HepG2 (cell line): ENCODE measurements around the gene CNP. TPM values are rescaled to one million over a fixed set of nuclear protein-coding genes. Genes with fewer than 3 reads are reported as not detected.
A peak's percentile ranks its signal among the peaks of the same experiment; 100 is the strongest.

Experiments
- ATF2 ChIP-seq: sonication (generic); formaldehyde crosslinking; IDR thresholded peaks from 2 replicates; pipeline ENCODE4 v1.4.0; 2020; ENCODE audit warnings: missing genetic modification reagents
- EEA1 ChIP-seq: sonication (generic); formaldehyde crosslinking; IDR thresholded peaks from 2 replicates; pipeline ENCODE4 v1.5.1; 2020; ENCODE audit warnings: mild to moderate bottlenecking, missing genetic modification reagents, borderline replicate concordance
- FOXK1 ChIP-seq: sonication (generic); formaldehyde crosslinking; IDR thresholded peaks from 2 replicates; pipeline ENCODE4 v1.4.0; 2020; ENCODE audit warnings: low read depth, missing genetic modification reagents, borderline replicate concordance
- KLF6 ChIP-seq: IDR thresholded peaks from 2 replicates; pipeline ENCODE4 v1.8.0; 2016; ENCODE audit warnings: missing biosample characterization, missing genetic modification reagents
- PBX2 ChIP-seq: IDR thresholded peaks from 2 replicates; pipeline ENCODE4 v1.6.1; 2016; ENCODE audit warnings: control low read depth
- SNAPC5 ChIP-seq: sonication (generic); formaldehyde crosslinking; IDR thresholded peaks from 2 replicates; pipeline ENCODE4 v1.8.1; 2023; ENCODE audit warnings: mild to moderate bottlenecking, missing genetic modification reagents, borderline replicate concordance
- SNRNP70 ChIP-seq: fragments of 200-400 bp; formaldehyde crosslinking; IDR thresholded peaks from 2 replicates; pipeline ENCODE4 v1.6.1; 2017; ENCODE audit warnings: mild to moderate bottlenecking, low read depth, low read length, moderate library complexity
- SOX6 ChIP-seq, 2 experiments: fragments of 450-650 bp in 1 of 2; sonication (generic) in 1 of 2; formaldehyde crosslinking in 1 of 2; IDR thresholded peaks; 2 replicates each; pipeline versions ENCODE4 v1.4.0 to v1.6.1; 2017 to 2020; ENCODE audit warnings: antibody characterized with exemption in 1 of 2, mild to moderate bottlenecking in 1 of 2, missing genetic modification reagents in 1 of 2
- ZBTB40 ChIP-seq, 2 experiments: fragments of 450-650 bp in 1 of 2; sonication (generic) in 1 of 2; formaldehyde crosslinking in 1 of 2; IDR thresholded peaks; 2 replicates each; pipeline versions ENCODE4 v1.6.1 to v1.8.0; 2016 to 2022; ENCODE audit warnings: antibody characterized with exemption in 1 of 2, mild to moderate bottlenecking in 1 of 2, missing genetic modification reagents in 1 of 2
- ZNF224 ChIP-seq: sonication (generic); formaldehyde crosslinking; IDR thresholded peaks from 2 replicates; pipeline ENCODE4 v1.5.0; 2020; ENCODE audit warnings: mild to moderate bottlenecking, missing genetic modification reagents
- ZNF362 ChIP-seq: sonication (generic); formaldehyde crosslinking; IDR thresholded peaks from 2 replicates; pipeline ENCODE4 v1.4.0; 2020; ENCODE audit warnings: missing genetic modification reagents, mild to moderate bottlenecking, borderline replicate concordance
- ZNF672 ChIP-seq: sonication (generic); formaldehyde crosslinking; IDR thresholded peaks from 2 replicates; pipeline ENCODE4 v1.8.1; 2022; ENCODE audit warnings: missing genetic modification reagents
- polyA plus RNA-seq, 8 experiments: library from polyadenylated mRNA; depleted of rRNA in 3 of 8; stranded (reverse) in 7 of 8; unstranded in 1 of 8; fragments of >200 nt; fragmentation: Illumina TruSeq in 4 of 8; extraction: Trizol in 4 of 8; gene quantifications; 2 replicates each; pipeline versions ENCODE4 v1.2.1 to v1.2.3, GENCODE V29; 2011 to 2016; ENCODE audit warnings: low read depth in 4 of 8, missing spikeins in 1 of 8, mixed read lengths in 1 of 8; ENCODE audit not compliant: insufficient read depth in 1 of 8
- total RNA-seq, 5 experiments: library from RNA; depleted of rRNA; stranded (reverse); fragments of >200 nt; fragmentation: Illumina TruSeq; extraction: Trizol; gene quantifications; 2 replicates each; pipeline ENCODE4 v1.2.3, GENCODE V29; 2016; ENCODE audit warnings: low read depth in 1 of 5

The CNP gene
- total and polyA plus RNA-seq, 2 of the 13 experiments (the other 11 are each of a cell fraction or from before 2014, with no cell fraction given): 97.2 to 161 TPM

GRCh38 chr17:42002792-42003301 lies 36.3 kb downstream of the CNP start (continued):
- TF ChIP-seq FOXK1 (CRISPR knock-in tag) (0 out of 2 replicates have a peak, but pooled peaks have one; percentile 13), SNAPC5 (no peak), ZNF672 (no peak), SOX6 (IDR thresholded peaks at IDR 0.05) (no peak), SOX6 (CRISPR knock-in tag; IDR thresholded peaks at IDR 0.05) (peak; percentile 50; the same call in 1 of the 2 replicates), KLF6 (CRISPR knock-in tag) (no peak), SNRNP70 (no peak), EEA1 (no peak), ATF2 (CRISPR knock-in tag) (no peak), ZNF362 (no peak), ZBTB40 (IDR thresholded peaks at IDR 0.05) (no peak), ZBTB40 (CRISPR knock-in tag; IDR thresholded peaks at IDR 0.05) (no peak), ZNF224 (CRISPR knock-in tag) (no peak), PBX2 (CRISPR knock-in tag) (no peak)
